ENCODE measurements around the gene UGT1A10. TPM values are rescaled to one million over a fixed set of nuclear protein-coding genes. Genes with fewer than 3 reads are reported as not detected.
"Not testable (repeated sequence)": the region's sequence is repeated elsewhere in the genome, so short reads cannot be mapped to it uniquely, and the experiment has no call there.

UGT1A10 gene
- polyA plus RNA-seq, 1 experiment, result not detected

GRCh38 chr2:233655043-233655442 is 18.8 kb downstream of the UGT1A10 start:
- DNase-seq (ENCODE audit: low read depth), result no peak
- no peak for TF ChIP-seq CTCF (IDR thresholded peaks at IDR 0.05; ENCODE audit: insufficient read depth, low read depth, low read length)
- no peaks in the 10 kb centered on the region for H3K36me3 ChIP-seq (ENCODE audit: control insufficient read depth, insufficient read depth, low read length)
- H3K4me3 ChIP-seq (ENCODE audit: low read depth, low read length), result no peak overlapping the region
- ChIA-PET CTCF (no interaction called here), POLR2A (no interaction called here)
- no peaks in the 10 kb centered on the region for H3K27me3 ChIP-seq (ENCODE audit: control insufficient read depth, insufficient read depth, low read length)

GRCh38 chr2:233655943-233656342 is 19.7 kb downstream of the UGT1A10 start:
- CTCF ChIA-PET, result not testable (repeated sequence)

GRCh38 chr2:233656443-233656842 is 20.2 kb downstream of the UGT1A10 start:
- no peaks in the 10 kb centered on the region for H3K36me3 ChIP-seq (ENCODE audit: control insufficient read depth, insufficient read depth, low read length)
- POLR2A ChIA-PET, result no interaction called here
- TF ChIP-seq CTCF (IDR thresholded peaks at IDR 0.05; ENCODE audit: insufficient read depth, low read depth, low read length), result no peak
- H3K4me3 ChIP-seq (ENCODE audit: low read depth, low read length), result no peak overlapping the region
- no peaks in the 10 kb centered on the region for H3K27me3 ChIP-seq (ENCODE audit: control insufficient read depth, insufficient read depth, low read length)
- DNase-seq (ENCODE audit: low read depth), result no peak
- CTCF ChIA-PET, result no interaction called here

More at GRCh38 chr2:233655943-233656342, 19.7 kb downstream of the UGT1A10 start:
- DNase-seq (ENCODE audit: low read depth); H3K36me3 ChIP-seq (ENCODE audit: control insufficient read depth, insufficient read depth, low read length); POLR2A ChIA-PET; H3K27me3 ChIP-seq (ENCODE audit: control insufficient read depth, insufficient read depth, low read length); H3K4me3 ChIP-seq (ENCODE audit: low read depth, low read length): not testable (repeated sequence)

- Histone ChIP-seq H3K4me3 (ENCODE audit: low read depth, low read length) (no peak overlapping the region), H3K27me3 (ENCODE audit: control insufficient read depth, insufficient read depth, low read length) (no peaks in the 10 kb centered on the region), H3K36me3 (ENCODE audit: control insufficient read depth, insufficient read depth, low read length) (no peaks in the 10 kb centered on the region)
- POLR2A ChIA-PET, result no interaction called here
- CTCF ChIA-PET, result no interaction called here
- DNase-seq (ENCODE audit: low read depth), result no peak
- no peak for TF ChIP-seq CTCF (IDR thresholded peaks at IDR 0.05; ENCODE audit: insufficient read depth, low read depth, low read length)
These were observed 22.4 kb downstream of the UGT1A10 start for GRCh38 chr2:233658610-233659009.

GRCh38 chr2:233663911-233664310 is 27.7 kb downstream of the UGT1A10 start:
- ChIA-PET CTCF (no interaction called here), POLR2A (no interaction called here)
- Histone ChIP-seq H3K4me3 (ENCODE audit: low read depth, low read length) (no peak overlapping the region), H3K27me3 (ENCODE audit: control insufficient read depth, insufficient read depth, low read length) (no peaks in the 10 kb centered on the region), H3K36me3 (ENCODE audit: control insufficient read depth, insufficient read depth, low read length) (no peaks in the 10 kb centered on the region)
- no peak for DNase-seq (ENCODE audit: low read depth)
- no peak for TF ChIP-seq CTCF (IDR thresholded peaks at IDR 0.05; ENCODE audit: insufficient read depth, low read depth, low read length)

- CTCF ChIA-PET, result no interaction called here
- H3K36me3 ChIP-seq (ENCODE audit: control insufficient read depth, insufficient read depth, low read length), result no peaks in the 10 kb centered on the region
- no peaks in the 10 kb centered on the region for H3K27me3 ChIP-seq (ENCODE audit: control insufficient read depth, insufficient read depth, low read length)
- no peak overlapping the region for H3K4me3 ChIP-seq (ENCODE audit: low read depth, low read length)
- POLR2A ChIA-PET, result no interaction called here
- TF ChIP-seq CTCF (IDR thresholded peaks at IDR 0.05; ENCODE audit: insufficient read depth, low read depth, low read length), result no peak
- DNase-seq (ENCODE audit: low read depth), result no peak
These were observed 32.5 kb downstream of the UGT1A10 start for GRCh38 chr2:233668605-233669260.

Measured in BJ (cell line).